ENCODE results near the gene TNK2. TPM values are rescaled to one million over a fixed set of nuclear protein-coding genes. Genes with fewer than 3 reads are reported as not detected.
"Not testable (repeated sequence)": the region's sequence is repeated elsewhere in the genome, so short reads cannot be mapped to it uniquely, and the experiment has no call there.

The TNK2 gene
- total RNA-seq, 6 experiments from 2014 or later, result 12.6 to 52.5 (median 25.3) TPM

DNA sequence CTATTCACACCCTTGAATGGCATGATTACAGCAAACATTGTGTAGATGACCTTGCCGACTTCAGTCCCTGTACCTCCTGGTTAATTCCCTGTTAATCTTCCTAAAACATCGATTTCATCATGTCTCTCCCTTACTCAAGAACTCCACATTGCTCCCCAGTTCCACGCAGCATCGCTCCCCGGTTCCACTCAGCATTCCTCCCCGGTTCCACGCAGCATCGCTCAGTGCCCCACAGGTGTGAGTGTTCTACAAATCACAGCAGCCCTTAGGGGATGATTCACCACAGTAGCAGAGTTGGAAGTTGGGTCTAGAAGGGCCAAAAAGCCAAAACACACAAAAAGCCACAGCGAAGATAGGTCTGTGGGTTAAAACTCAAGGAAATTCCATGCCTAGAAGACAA, 8.6 kb upstream of the TNK2 start:
- 72% methylated on average over 9 of the region's 9 CpGs for WGBS (ENCODE audit: insufficient coverage, low coverage, low lambda C conversion rate, missing lambda C conversion rate)
- no peaks in the 10 kb centered on the region for H3K36me3 ChIP-seq
- TF ChIP-seq POLR2A (IDR thresholded peaks at IDR 0.05), result no peak
- TF ChIP-seq, protein P1, sequence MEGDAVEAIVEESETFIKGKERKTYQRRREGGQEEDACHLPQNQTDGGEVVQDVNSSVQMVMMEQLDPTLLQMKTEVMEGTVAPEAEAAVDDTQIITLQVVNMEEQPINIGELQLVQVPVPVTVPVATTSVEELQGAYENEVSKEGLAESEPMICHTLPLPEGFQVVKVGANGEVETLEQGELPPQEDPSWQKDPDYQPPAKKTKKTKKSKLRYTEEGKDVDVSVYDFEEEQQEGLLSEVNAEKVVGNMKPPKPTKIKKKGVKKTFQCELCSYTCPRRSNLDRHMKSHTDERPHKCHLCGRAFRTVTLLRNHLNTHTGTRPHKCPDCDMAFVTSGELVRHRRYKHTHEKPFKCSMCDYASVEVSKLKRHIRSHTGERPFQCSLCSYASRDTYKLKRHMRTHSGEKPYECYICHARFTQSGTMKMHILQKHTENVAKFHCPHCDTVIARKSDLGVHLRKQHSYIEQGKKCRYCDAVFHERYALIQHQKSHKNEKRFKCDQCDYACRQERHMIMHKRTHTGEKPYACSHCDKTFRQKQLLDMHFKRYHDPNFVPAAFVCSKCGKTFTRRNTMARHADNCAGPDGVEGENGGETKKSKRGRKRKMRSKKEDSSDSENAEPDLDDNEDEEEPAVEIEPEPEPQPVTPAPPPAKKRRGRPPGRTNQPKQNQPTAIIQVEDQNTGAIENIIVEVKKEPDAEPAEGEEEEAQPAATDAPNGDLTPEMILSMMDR (IDR thresholded peaks at IDR 0.05), result no peak
- intact Hi-C loops (cut with DNase I), result no loop called here
- DNase-seq (peak in 1 of 3 donors; percentile 19), ATAC-seq (no peak)
- no peaks in the 10 kb centered on the region for H3K27me3 ChIP-seq
- H3K4me1 ChIP-seq, result peaks cover 0 to 6% (median 3%) of the 10 kb centered on the region in 4 donors
- H3K4me3 ChIP-seq, result no peak overlapping the region
- no peaks in the 10 kb centered on the region for H3K9me3 ChIP-seq
- H3K27ac ChIP-seq, result no peak overlapping the region

DNA sequence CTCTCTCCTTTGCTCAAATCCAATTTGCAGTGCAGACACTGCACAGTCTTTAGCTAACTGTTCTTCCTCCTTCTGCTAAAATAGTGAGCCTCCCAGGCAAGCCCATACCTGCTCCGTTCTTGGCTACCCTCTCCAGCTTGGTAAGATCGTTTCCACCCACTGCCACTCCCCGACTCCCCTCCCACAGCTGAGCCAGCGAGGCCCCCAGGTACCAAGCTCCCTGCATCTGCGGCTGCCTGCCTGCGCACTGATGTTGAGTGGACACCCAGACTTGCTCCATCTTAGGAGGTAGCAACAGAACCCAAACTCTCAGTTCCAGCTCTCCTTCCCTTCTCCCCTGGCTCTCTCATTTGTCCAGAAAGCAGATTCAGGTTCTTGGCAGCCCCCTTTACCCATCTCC, 7.9 kb upstream of the TNK2 start:
- Histone ChIP-seq H3K27ac (no peak overlapping the region), H3K9me3 (no peaks in the 10 kb centered on the region), H3K4me3 (no peak overlapping the region), H3K4me1 (peaks cover 0 to 11% (median 5%) of the 10 kb centered on the region in 4 donors), H3K36me3 (no peaks in the 10 kb centered on the region), H3K27me3 (no peaks in the 10 kb centered on the region)
- intact Hi-C loops (cut with DNase I), result no loop called here
- peak in 1 of 3 donors; percentile 40 for DNase-seq
- no peak for ATAC-seq
- WGBS (ENCODE audit: insufficient coverage, low coverage, low lambda C conversion rate, missing lambda C conversion rate), result 20% methylated on average over 2 of the region's 6 CpGs
- TF ChIP-seq, protein P1 (IDR thresholded peaks at IDR 0.05), result no peak
- no peak for TF ChIP-seq POLR2A (IDR thresholded peaks at IDR 0.05)

DNA sequence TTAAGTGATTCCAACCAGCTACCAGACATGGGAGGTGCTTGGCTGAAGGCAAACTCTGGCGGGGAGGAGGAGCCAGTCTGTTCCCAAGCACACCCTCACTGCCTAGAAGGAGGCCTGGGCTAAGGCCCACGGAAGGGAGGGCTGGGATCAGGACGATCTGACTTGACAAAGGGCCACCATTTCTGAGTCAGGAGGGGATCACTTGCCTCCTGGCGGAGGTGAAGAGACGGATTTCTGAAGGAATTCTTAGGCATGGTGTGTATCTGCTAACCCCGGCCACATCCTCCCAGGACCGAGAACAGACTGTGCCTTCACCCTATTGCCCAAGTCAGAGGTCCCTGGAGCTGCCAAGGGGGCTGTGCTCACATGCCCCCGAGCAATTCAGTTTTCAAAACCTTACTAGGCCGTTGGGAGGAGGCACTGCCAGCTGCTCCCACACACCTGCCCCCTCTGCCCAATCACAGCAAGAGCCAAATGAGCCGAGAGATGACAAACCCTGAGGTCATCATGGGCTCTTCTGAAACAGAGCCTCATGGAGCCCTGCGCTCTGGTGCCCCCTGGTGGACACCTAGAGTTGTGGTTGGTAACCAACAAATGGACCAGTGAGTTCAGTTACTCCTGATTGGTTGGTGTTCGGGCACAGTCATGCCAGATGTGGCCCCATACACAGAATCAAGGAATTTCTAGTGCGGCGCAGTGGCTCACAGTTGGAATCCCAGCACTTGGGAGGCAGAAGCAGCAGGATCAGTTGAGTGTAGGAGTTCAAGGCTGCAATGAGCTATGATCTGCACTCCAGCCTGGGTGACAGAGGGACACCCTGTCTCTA, 6.5 kb upstream of the TNK2 start:
- peak overlapping the region; percentile 35 to 57 (median 39) for H3K27ac ChIP-seq
- intact Hi-C loops (cut with DNase I), result no loop called here

DNA sequence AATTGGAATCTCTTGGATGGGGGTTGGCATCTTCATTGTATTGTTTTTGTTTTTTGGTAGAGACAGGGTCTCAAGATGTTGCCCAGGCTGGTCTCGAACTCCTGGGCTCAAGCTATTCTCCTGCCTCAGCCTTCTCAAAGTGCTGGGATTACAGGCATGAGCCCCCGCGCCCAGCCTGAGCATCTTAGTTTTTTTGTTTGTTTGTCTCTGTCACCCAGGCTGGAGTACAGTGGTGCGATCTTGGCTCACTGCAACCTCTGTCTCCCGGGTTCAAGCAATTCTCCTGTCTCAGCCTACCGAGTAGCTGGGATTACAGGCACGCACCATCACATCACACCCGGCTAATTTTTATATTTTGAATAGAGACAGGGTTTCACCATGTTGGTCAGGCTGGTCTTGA, 5.8 kb upstream of the TNK2 start:
- 96% methylated on average over 6 of the region's 8 CpGs for WGBS (ENCODE audit: insufficient coverage, low coverage, low lambda C conversion rate, missing lambda C conversion rate)
- H3K27me3 ChIP-seq; ATAC-seq; H3K36me3 ChIP-seq; H3K4me3 ChIP-seq; H3K9me3 ChIP-seq; H3K27ac ChIP-seq; intact Hi-C loops (cut with DNase I): not testable (repeated sequence)
- peak in 1 of 3 donors; percentile 19 for DNase-seq
- H3K4me1 ChIP-seq, result peaks cover 0 to 25% (median 13%) of the 10 kb centered on the region in 4 donors

More for the DNA sequence above, 6.5 kb upstream of the TNK2 start:
- DNase-seq (peak; percentile 91 to 93 (median 93)), ATAC-seq (peak; percentile 92 to 98 (median 96))
- no peaks in the 10 kb centered on the region for H3K36me3 ChIP-seq
- H3K9me3 ChIP-seq, result no peaks in the 10 kb centered on the region
- H3K27me3 ChIP-seq, result no peaks in the 10 kb centered on the region
- 90% methylated on average over 2 of the region's 14 CpGs for WGBS (ENCODE audit: insufficient coverage, low coverage, low lambda C conversion rate, missing lambda C conversion rate)
- H3K4me1 ChIP-seq, result peaks cover 0 to 25% (median 12%) of the 10 kb centered on the region in 4 donors
- TF ChIP-seq, protein P1 (IDR thresholded peaks at IDR 0.05), result peak; percentile 96 to 99 (median 98)
- TF ChIP-seq POLR2A (IDR thresholded peaks at IDR 0.05), result no peak
- no peak overlapping the region for H3K4me3 ChIP-seq

DNA sequence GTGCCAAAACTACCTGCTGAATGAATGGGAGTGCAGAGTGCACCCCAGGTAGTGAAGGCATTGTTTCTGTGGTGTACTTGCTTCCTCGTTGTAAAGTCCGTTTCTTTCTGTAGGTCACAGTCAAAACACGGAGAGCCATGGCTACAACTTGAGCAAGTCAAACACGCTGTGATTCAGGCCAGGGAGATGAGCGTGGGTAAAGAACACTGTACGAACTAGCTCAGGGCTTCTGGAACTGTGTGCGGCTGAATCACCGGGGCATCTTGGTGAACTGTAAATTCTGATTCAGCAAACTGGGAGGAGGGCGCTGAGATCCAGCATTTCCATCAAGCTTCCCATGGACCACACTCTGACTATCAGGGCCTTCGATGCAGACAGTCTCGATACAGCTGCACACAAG, 5.0 kb upstream of the TNK2 start:
- H3K9me3 ChIP-seq, result no peaks in the 10 kb centered on the region
- intact Hi-C loops (cut with DNase I), result no loop called here
- H3K27ac ChIP-seq, result no peak overlapping the region
- DNase-seq (no peak), ATAC-seq (no peak)
- WGBS (ENCODE audit: insufficient coverage, low coverage, low lambda C conversion rate, missing lambda C conversion rate), result 83% methylated on average over 9 of the region's 11 CpGs
- no peaks in the 10 kb centered on the region for H3K27me3 ChIP-seq
- no peak for TF ChIP-seq POLR2A (IDR thresholded peaks at IDR 0.05)
- TF ChIP-seq, protein P1 (IDR thresholded peaks at IDR 0.05), result no peak
- peaks cover 0 to 29% (median 13%) of the 10 kb centered on the region in 4 donors for H3K4me1 ChIP-seq
- no peaks in the 10 kb centered on the region for H3K36me3 ChIP-seq
- no peak overlapping the region for H3K4me3 ChIP-seq
